ENCODE measurements around the gene KRT34.

DNA sequence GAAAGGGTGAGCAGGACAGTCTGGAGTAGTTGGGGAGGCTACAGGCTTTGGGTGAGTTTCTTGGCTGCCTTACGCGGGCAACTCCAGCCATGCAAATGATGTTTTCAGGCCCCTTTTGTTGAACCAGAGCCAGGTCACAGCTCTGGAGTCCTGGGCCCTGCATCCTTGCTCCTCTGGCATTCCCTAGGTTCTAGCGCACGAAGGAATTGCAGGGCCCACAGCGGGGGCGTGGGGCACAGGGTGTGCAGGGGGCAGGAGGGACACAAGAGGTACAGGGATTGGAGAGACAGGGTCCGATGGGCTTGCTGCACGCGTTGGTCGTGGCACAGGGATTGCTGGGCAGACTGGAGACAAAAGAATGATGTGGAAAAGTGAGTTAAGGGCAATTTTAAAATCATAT, 11.7 kb upstream of the KRT34 start:
- TF ChIP-seq, protein P1, sequence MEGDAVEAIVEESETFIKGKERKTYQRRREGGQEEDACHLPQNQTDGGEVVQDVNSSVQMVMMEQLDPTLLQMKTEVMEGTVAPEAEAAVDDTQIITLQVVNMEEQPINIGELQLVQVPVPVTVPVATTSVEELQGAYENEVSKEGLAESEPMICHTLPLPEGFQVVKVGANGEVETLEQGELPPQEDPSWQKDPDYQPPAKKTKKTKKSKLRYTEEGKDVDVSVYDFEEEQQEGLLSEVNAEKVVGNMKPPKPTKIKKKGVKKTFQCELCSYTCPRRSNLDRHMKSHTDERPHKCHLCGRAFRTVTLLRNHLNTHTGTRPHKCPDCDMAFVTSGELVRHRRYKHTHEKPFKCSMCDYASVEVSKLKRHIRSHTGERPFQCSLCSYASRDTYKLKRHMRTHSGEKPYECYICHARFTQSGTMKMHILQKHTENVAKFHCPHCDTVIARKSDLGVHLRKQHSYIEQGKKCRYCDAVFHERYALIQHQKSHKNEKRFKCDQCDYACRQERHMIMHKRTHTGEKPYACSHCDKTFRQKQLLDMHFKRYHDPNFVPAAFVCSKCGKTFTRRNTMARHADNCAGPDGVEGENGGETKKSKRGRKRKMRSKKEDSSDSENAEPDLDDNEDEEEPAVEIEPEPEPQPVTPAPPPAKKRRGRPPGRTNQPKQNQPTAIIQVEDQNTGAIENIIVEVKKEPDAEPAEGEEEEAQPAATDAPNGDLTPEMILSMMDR (IDR thresholded peaks at IDR 0.05) = no peak
- TF ChIP-seq POLR2A (IDR thresholded peaks at IDR 0.05) = no peak
